ENCODE results near the gene SPON2. TPM values are rescaled to one million over a fixed set of nuclear protein-coding genes. Genes with fewer than 3 reads are reported as not detected.

The SPON2 gene
- total RNA-seq, 1 donor from 2014 or later: 43.9 TPM

GRCh38 chr4:1164956-1165545, 7.3 kb downstream of the SPON2 start:
- intact Hi-C loops (cut with DNase I): loop anchor here (10.0 kb wide), 1 partner anchor 80 kb away; the partner anchor contains the start of gene CTBP1
- Histone ChIP-seq H3K36me3 (no peaks in the 10 kb centered on the region), H3K27me3 (peaks cover 5% of the 10 kb centered on the region), H3K27ac (no peak overlapping the region), H3K9me3 (no peaks in the 10 kb centered on the region), H3K4me1 (peaks cover 8% of the 10 kb centered on the region), H3K4me3 (no peak overlapping the region)
- DNase-seq (no peak), ATAC-seq (no peak)
- TF ChIP-seq CTCF (IDR thresholded peaks at IDR 0.05): no peak

DNA sequence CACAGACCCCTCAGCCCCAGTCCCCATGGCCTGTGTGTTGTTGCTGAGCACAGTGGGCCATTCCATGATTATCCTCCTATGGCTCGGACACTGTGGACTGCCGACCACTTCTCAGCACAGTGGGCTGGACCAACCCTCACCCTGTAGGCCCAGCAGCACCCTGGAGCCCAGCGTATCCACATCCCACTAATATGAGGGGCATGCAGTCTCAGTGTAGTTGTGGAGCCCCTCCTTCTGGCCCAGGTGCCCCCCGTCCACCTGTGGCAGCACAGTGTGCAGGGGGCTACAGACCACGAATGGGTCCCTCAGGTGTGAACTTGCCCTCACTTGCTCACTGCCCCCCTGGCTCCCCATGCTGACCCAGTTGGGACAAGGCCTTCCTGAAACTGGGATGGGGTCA, 7.9 kb downstream of the SPON2 start:
- Histone ChIP-seq H3K4me1 (peaks cover 8% of the 10 kb centered on the region), H3K4me3 (no peak overlapping the region), H3K27ac (no peak overlapping the region), H3K9me3 (no peaks in the 10 kb centered on the region), H3K36me3 (no peaks in the 10 kb centered on the region), H3K27me3 (no peaks in the 10 kb centered on the region)
- DNase-seq (no peak), ATAC-seq (no peak)
- no peak for TF ChIP-seq CTCF (IDR thresholded peaks at IDR 0.05)
- intact Hi-C loops (cut with DNase I): loop anchor here (10.0 kb wide), 1 partner anchor 80 kb away; the partner anchor contains the start of gene CTBP1

DNA sequence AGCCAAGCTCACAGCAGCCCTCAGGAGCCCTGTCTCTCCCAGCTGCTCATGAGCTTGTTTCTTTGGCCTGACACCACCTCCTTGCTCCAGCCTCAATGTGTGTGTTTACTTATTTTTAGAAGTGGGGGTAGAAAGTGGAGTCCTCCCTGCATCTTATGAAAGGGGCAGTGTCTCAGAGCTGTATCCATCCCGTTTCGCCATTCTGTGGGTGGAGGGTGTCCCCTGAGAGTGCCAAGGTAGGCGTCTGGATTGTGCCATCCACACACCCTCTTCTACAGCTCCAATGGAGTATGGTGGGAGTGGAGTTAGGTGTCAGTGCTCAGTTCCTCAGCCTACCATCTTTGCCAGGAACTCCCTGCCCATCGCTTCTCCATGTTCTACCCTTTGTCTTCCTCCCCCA, 8.3 kb downstream of the SPON2 start:
- TF ChIP-seq CTCF (IDR thresholded peaks at IDR 0.05): no peak
- Histone ChIP-seq H3K36me3 (no peaks in the 10 kb centered on the region), H3K4me1 (peaks cover 8% of the 10 kb centered on the region), H3K4me3 (no peak overlapping the region), H3K27me3 (no peaks in the 10 kb centered on the region), H3K27ac (no peak overlapping the region), H3K9me3 (no peaks in the 10 kb centered on the region)
- intact Hi-C loops (cut with DNase I): loop anchor here (10.0 kb wide), 1 partner anchor 81 kb away; the partner anchor contains the start of gene CTBP1
- no peak for ATAC-seq
- DNase-seq: no peak

DNA sequence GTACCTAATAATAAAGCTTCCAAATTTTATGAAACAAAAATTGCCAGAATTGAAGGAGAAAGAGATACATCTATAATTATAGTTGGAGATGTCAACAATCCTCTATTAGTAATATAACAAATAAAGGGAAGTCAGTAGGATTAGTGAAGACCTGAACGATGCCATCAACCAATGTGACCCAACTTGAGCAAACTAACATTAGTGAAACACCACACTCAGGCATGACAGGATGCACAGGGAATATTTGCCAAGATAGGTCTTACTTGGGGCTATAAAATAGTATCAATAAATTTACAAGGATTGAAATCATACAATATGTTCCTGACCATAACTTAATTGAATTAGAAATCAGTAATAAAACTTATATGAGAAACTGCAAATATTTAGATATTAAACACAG, 12.0 kb downstream of the SPON2 start:
- Histone ChIP-seq H3K4me1 (no peaks in the 10 kb centered on the region), H3K36me3 (no peaks in the 10 kb centered on the region), H3K27me3 (no peaks in the 10 kb centered on the region), H3K9me3 (no peaks in the 10 kb centered on the region), H3K27ac (no peak overlapping the region), H3K4me3 (no peak overlapping the region)
- ATAC-seq: no peak
- intact Hi-C loops (cut with DNase I): loop anchor here (10.0 kb wide), 1 partner anchor 84 kb away; the partner anchor contains the start of gene CTBP1
- no peak for TF ChIP-seq CTCF (IDR thresholded peaks at IDR 0.05)
- no peak for DNase-seq

- Histone ChIP-seq H3K27ac (no peak overlapping the region), H3K4me3 (no peak overlapping the region), H3K9me3 (no peaks in the 10 kb centered on the region), H3K27me3 (no peaks in the 10 kb centered on the region), H3K36me3 (no peaks in the 10 kb centered on the region), H3K4me1 (peaks cover 9% of the 10 kb centered on the region)
- DNase-seq (no peak), ATAC-seq (no peak)
- intact Hi-C loops (cut with DNase I): no loop called here
- TF ChIP-seq CTCF (IDR thresholded peaks at IDR 0.05): no peak
Measured at GRCh38 chr4:1156069-1156468, 16.3 kb downstream of the SPON2 start.

All from upper lobe of right lung (tissue), 1 donor.